ENCODE measurements around the gene PXDC1. TPM values are rescaled to one million over a fixed set of nuclear protein-coding genes. Genes with fewer than 3 reads are reported as not detected.
"Not testable (repeated sequence)": the region's sequence is repeated elsewhere in the genome, so short reads cannot be mapped to it uniquely, and the experiment has no call there.

The PXDC1 gene
- total RNA-seq, 2 donors from 2014 or later: 406 to 488 TPM

GRCh38 chr6:3754776-3755175 is 3.3 kb upstream of the PXDC1 start:
- H3K27ac ChIP-seq: no peak overlapping the region
- no peaks in the 10 kb centered on the region for H3K36me3 ChIP-seq
- no peak for ATAC-seq (ENCODE audit: insufficient number of reproducible peaks, low FRiP score, low read depth)
- H3K27me3 ChIP-seq (replicated peaks; ENCODE audit: insufficient read depth): no peaks in the 10 kb centered on the region
- no peak for DNase-seq (ENCODE audit: low spot score)
- no peak for TF ChIP-seq CTCF (IDR thresholded peaks at IDR 0.05)
- no peak overlapping the region for H3K4me3 ChIP-seq
- H3K4me1 ChIP-seq (ENCODE audit: control insufficient read depth in 1 of 2, low read depth in 2 of 2): peaks cover 7 to 21% of the 10 kb centered on the region in 2 donors
- no peaks in the 10 kb centered on the region for H3K9me3 ChIP-seq

GRCh38 chr6:3754032-3754725 is 2.7 kb upstream of the PXDC1 start:
- Histone ChIP-seq H3K27ac (peak overlapping the region in 1 of 2 donors; percentile 19), H3K4me1 (ENCODE audit: control insufficient read depth in 1 of 2, low read depth in 2 of 2) (peaks cover 4 to 15% of the 10 kb centered on the region in 2 donors)
- ATAC-seq (ENCODE audit: insufficient number of reproducible peaks, low FRiP score, low read depth); H3K4me3 ChIP-seq; H3K27me3 ChIP-seq (replicated peaks; ENCODE audit: insufficient read depth); DNase-seq (ENCODE audit: low spot score); H3K9me3 ChIP-seq; H3K36me3 ChIP-seq: not testable (repeated sequence)

- Histone ChIP-seq H3K27me3 (replicated peaks; ENCODE audit: insufficient read depth) (no peaks in the 10 kb centered on the region), H3K36me3 (no peaks in the 10 kb centered on the region), H3K9me3 (no peaks in the 10 kb centered on the region), H3K4me3 (no peak overlapping the region), H3K27ac (peak overlapping the region; percentile 97 to 100), H3K4me1 (ENCODE audit: control insufficient read depth in 1 of 2, low read depth in 2 of 2) (peaks cover 0 to 9% of the 10 kb centered on the region in 2 donors)
- TF ChIP-seq CTCF (IDR thresholded peaks at IDR 0.05): no peak
- DNase-seq (ENCODE audit: low spot score) (no peak), ATAC-seq (ENCODE audit: insufficient number of reproducible peaks, low FRiP score, low read depth) (no peak)
These were observed 1.8 kb upstream of the PXDC1 start for GRCh38 chr6:3753228-3753835.

- DNase-seq (ENCODE audit: low spot score) (no peak), ATAC-seq (ENCODE audit: insufficient number of reproducible peaks, low FRiP score, low read depth) (no peak)
- H3K4me1 ChIP-seq (ENCODE audit: control insufficient read depth in 1 of 2, low read depth in 2 of 2): peaks cover 3 to 12% of the 10 kb centered on the region in 2 donors
- H3K9me3 ChIP-seq: no peaks in the 10 kb centered on the region
- no peaks in the 10 kb centered on the region for H3K36me3 ChIP-seq
- peak overlapping the region; percentile 97 to 100 for H3K27ac ChIP-seq
- no peak for TF ChIP-seq CTCF (IDR thresholded peaks at IDR 0.05)
- H3K4me3 ChIP-seq: peak overlapping the region; percentile 94
- no peaks in the 10 kb centered on the region for H3K27me3 ChIP-seq (replicated peaks; ENCODE audit: insufficient read depth)
These were observed 1.2 kb upstream of the PXDC1 start for GRCh38 chr6:3752531-3753227.

- peaks cover 9 to 20% of the 10 kb centered on the region in 2 donors for H3K4me1 ChIP-seq (ENCODE audit: control insufficient read depth in 1 of 2, low read depth in 2 of 2)
These were observed 417 bp upstream of the PXDC1 start for GRCh38 chr6:3751730-3752530.

More at GRCh38 chr6:3751730-3752530, 417 bp upstream of the PXDC1 start:
- no peaks in the 10 kb centered on the region for H3K36me3 ChIP-seq
- no peaks in the 10 kb centered on the region for H3K9me3 ChIP-seq
- no peaks in the 10 kb centered on the region for H3K27me3 ChIP-seq (replicated peaks; ENCODE audit: insufficient read depth)
- peak; percentile 60 for DNase-seq (ENCODE audit: low spot score)
- peak; percentile 69 for TF ChIP-seq CTCF (IDR thresholded peaks at IDR 0.05)
- H3K27ac ChIP-seq: peak overlapping the region; percentile 97 to 100
- peak overlapping the region; percentile 94 for H3K4me3 ChIP-seq
- peak; percentile 55 for ATAC-seq (ENCODE audit: insufficient number of reproducible peaks, low FRiP score, low read depth)
